ENCODE results near the gene TMEM255A.

Gene TMEM255A

DNA sequence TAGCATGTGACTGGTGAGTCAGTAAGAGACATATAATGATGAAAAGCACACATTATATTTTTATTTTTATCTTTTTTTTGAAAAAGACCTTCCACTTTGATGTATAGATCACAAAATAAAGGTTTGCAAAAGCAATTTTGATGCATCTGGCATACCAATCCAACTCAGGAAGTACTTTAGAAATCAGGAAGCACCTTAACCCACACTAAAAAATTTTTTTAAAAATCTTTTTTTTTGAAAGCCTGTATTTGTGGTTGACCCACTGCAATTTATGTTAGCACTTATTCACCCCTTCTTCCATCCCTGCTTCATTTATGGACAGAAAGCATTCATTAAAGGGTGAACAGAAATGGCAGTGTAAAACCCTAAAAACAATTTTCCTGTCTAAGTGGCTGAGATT lies 16.6 kb downstream of the TMEM255A start:
- no peak for DNase-seq
- H3K27me3 ChIP-seq (replicated peaks; ENCODE audit: control insufficient read depth, insufficient read depth, low read length, poor library complexity, severe bottlenecking): no peaks in the 10 kb centered on the region
- no peaks in the 10 kb centered on the region for H3K9me3 ChIP-seq (ENCODE audit: control insufficient read depth, low read length)
- H3K27ac ChIP-seq (ENCODE audit: insufficient read depth, low read length, poor library complexity, severe bottlenecking): no peak overlapping the region
- H3K4me3 ChIP-seq (ENCODE audit: insufficient read depth, low read depth, low read length, poor library complexity, severe bottlenecking): no peak overlapping the region
- no peaks in the 10 kb centered on the region for H3K36me3 ChIP-seq (ENCODE audit: control insufficient read depth, insufficient read depth, low read length)
- no peaks in the 10 kb centered on the region for H3K4me1 ChIP-seq (ENCODE audit: control insufficient read depth, insufficient read depth, low read length, poor library complexity, severe bottlenecking)

DNA sequence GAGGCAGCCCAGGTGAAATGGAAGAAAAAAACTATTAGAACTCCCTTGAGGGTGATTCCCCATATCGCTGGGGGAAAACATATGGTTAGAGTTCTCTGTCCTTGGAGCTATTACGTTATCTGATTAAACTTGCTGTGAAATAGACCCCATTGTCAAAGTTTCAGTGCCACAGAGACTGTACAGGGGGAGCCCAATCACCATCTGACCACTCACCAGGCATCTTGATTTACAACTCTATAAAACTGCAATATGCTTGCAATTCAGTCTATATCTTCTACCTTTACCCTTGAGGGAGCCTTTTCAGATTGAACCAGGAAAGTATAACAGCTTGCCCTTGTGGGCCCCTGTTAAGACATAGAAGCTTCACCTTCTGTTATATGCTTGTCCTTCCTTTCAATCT lies 18.2 kb downstream of the TMEM255A start:
- no peaks in the 10 kb centered on the region for H3K4me1 ChIP-seq (ENCODE audit: control insufficient read depth, insufficient read depth, low read length, poor library complexity, severe bottlenecking)
- H3K27me3 ChIP-seq (replicated peaks; ENCODE audit: control insufficient read depth, insufficient read depth, low read length, poor library complexity, severe bottlenecking): no peaks in the 10 kb centered on the region
- no peak overlapping the region for H3K27ac ChIP-seq (ENCODE audit: insufficient read depth, low read length, poor library complexity, severe bottlenecking)
- no peak overlapping the region for H3K4me3 ChIP-seq (ENCODE audit: insufficient read depth, low read depth, low read length, poor library complexity, severe bottlenecking)
- no peaks in the 10 kb centered on the region for H3K9me3 ChIP-seq (ENCODE audit: control insufficient read depth, low read length)
- DNase-seq: no peak
- no peaks in the 10 kb centered on the region for H3K36me3 ChIP-seq (ENCODE audit: control insufficient read depth, insufficient read depth, low read length)

DNA sequence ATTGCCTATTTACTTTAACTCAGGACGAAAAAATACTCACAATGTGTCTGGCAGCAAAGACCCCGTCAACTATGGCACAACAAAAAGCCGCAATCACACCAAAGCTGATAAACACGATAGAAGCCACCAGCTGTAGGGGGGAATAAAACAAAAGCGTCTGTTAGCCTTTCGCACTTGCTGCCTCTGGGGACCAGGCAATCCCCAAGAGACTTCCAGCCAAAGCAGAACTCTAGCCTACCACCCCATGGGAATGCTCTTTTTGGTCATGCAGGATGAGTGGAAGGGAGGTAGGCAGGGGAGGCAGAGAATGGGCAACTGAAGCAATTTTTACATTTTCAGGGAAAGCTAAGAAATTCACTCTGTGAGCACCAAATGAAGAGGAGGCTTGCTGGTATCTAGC lies 20.1 kb downstream of the TMEM255A start:
- Histone ChIP-seq H3K27ac (ENCODE audit: insufficient read depth, low read length, poor library complexity, severe bottlenecking) (no peak overlapping the region), H3K36me3 (ENCODE audit: control insufficient read depth, insufficient read depth, low read length) (no peaks in the 10 kb centered on the region), H3K4me1 (ENCODE audit: control insufficient read depth, insufficient read depth, low read length, poor library complexity, severe bottlenecking) (no peaks in the 10 kb centered on the region), H3K9me3 (ENCODE audit: control insufficient read depth, low read length) (no peaks in the 10 kb centered on the region), H3K4me3 (ENCODE audit: insufficient read depth, low read depth, low read length, poor library complexity, severe bottlenecking) (no peak overlapping the region), H3K27me3 (replicated peaks; ENCODE audit: control insufficient read depth, insufficient read depth, low read length, poor library complexity, severe bottlenecking) (no peaks in the 10 kb centered on the region)
- DNase-seq: no peak

GRCh38 chrX:120290107-120290506 lies 21.2 kb downstream of the TMEM255A start:
- Histone ChIP-seq H3K4me1 (ENCODE audit: control insufficient read depth, insufficient read depth, low read length, poor library complexity, severe bottlenecking) (no peaks in the 10 kb centered on the region), H3K4me3 (ENCODE audit: insufficient read depth, low read depth, low read length, poor library complexity, severe bottlenecking) (no peak overlapping the region), H3K27me3 (replicated peaks; ENCODE audit: control insufficient read depth, insufficient read depth, low read length, poor library complexity, severe bottlenecking) (no peaks in the 10 kb centered on the region), H3K9me3 (ENCODE audit: control insufficient read depth, low read length) (no peaks in the 10 kb centered on the region), H3K36me3 (ENCODE audit: control insufficient read depth, insufficient read depth, low read length) (no peaks in the 10 kb centered on the region), H3K27ac (ENCODE audit: insufficient read depth, low read length, poor library complexity, severe bottlenecking) (no peak overlapping the region)
- no peak for DNase-seq

- no peak for DNase-seq
- H3K36me3 ChIP-seq (ENCODE audit: control insufficient read depth, insufficient read depth, low read length): no peaks in the 10 kb centered on the region
- H3K27me3 ChIP-seq (replicated peaks; ENCODE audit: control insufficient read depth, insufficient read depth, low read length, poor library complexity, severe bottlenecking): no peaks in the 10 kb centered on the region
- no peaks in the 10 kb centered on the region for H3K9me3 ChIP-seq (ENCODE audit: control insufficient read depth, low read length)
- no peak overlapping the region for H3K27ac ChIP-seq (ENCODE audit: insufficient read depth, low read length, poor library complexity, severe bottlenecking)
- H3K4me3 ChIP-seq (ENCODE audit: insufficient read depth, low read depth, low read length, poor library complexity, severe bottlenecking): no peak overlapping the region
- no peaks in the 10 kb centered on the region for H3K4me1 ChIP-seq (ENCODE audit: control insufficient read depth, insufficient read depth, low read length, poor library complexity, severe bottlenecking)
These were observed 23.6 kb downstream of the TMEM255A start for GRCh38 chrX:120287513-120288112.

DNA sequence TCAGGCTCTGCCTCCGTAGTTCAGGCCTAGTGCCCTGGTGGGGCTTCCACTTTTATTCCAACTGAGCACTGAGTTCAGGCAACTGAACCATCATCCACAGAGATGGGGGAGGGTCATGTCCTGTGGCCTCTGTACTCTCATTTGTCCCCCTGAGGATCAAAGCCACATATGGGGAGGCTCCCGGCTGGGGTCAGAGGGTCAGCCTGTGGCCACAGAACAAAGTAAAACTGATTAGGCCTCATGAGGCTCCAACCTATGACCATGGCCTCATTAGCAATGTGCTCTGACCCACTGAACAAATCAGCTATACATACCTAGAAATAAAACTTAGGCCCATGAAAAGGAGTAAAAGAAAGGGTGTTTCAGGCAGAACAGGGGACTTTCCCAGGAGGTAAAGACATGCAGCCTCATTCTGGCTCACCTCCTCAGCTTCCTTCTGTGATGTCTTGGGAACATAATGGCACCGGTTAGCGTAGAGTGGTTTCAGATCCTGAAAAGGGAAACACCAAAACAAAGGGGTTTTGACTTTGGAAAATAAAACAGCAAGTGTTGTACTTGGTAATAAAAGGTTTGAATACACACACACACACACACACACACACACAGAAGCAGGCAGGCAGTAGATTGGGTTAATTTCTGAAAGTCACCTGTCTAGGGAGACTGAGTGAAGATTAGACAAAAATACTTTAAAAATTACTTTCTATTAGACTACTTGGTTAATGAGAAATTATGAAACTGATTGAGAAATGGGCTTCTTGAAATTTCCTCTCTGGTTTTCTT lies 24.3 kb downstream of the TMEM255A start:
- H3K27ac ChIP-seq (ENCODE audit: insufficient read depth, low read length, poor library complexity, severe bottlenecking): no peak overlapping the region
- no peak for DNase-seq
- H3K36me3 ChIP-seq (ENCODE audit: control insufficient read depth, insufficient read depth, low read length): no peaks in the 10 kb centered on the region
- no peaks in the 10 kb centered on the region for H3K9me3 ChIP-seq (ENCODE audit: control insufficient read depth, low read length)
- no peaks in the 10 kb centered on the region for H3K27me3 ChIP-seq (replicated peaks; ENCODE audit: control insufficient read depth, insufficient read depth, low read length, poor library complexity, severe bottlenecking)
- no peaks in the 10 kb centered on the region for H3K4me1 ChIP-seq (ENCODE audit: control insufficient read depth, insufficient read depth, low read length, poor library complexity, severe bottlenecking)
- H3K4me3 ChIP-seq (ENCODE audit: insufficient read depth, low read depth, low read length, poor library complexity, severe bottlenecking): no peak overlapping the region

DNA sequence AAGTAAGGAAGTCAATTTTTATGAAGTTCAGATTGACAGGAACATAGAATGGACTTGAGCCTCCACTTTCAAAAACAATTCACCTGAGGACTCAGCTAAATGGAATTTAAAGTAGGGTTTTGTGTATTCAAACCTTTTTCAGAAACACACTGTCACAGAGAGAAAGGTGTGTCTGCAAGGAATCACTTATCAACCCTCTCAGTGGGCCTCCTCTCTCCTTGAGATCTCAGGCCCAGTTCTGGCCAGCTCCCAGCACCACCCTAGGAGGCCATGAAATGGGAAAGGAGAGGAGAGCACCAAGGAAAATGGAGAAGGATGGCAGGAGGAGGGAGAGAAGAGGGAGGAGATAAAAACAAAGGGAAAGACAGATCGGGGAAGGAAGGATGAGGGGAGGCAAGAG lies 28.6 kb downstream of the TMEM255A start:
- no peaks in the 10 kb centered on the region for H3K4me1 ChIP-seq (ENCODE audit: control insufficient read depth, insufficient read depth, low read length, poor library complexity, severe bottlenecking)
- no peaks in the 10 kb centered on the region for H3K9me3 ChIP-seq (ENCODE audit: control insufficient read depth, low read length)
- no peaks in the 10 kb centered on the region for H3K27me3 ChIP-seq (replicated peaks; ENCODE audit: control insufficient read depth, insufficient read depth, low read length, poor library complexity, severe bottlenecking)
- no peak for DNase-seq
- no peaks in the 10 kb centered on the region for H3K36me3 ChIP-seq (ENCODE audit: control insufficient read depth, insufficient read depth, low read length)
- no peak overlapping the region for H3K27ac ChIP-seq (ENCODE audit: insufficient read depth, low read length, poor library complexity, severe bottlenecking)
- no peak overlapping the region for H3K4me3 ChIP-seq (ENCODE audit: insufficient read depth, low read depth, low read length, poor library complexity, severe bottlenecking)

- Histone ChIP-seq H3K27me3 (replicated peaks; ENCODE audit: control insufficient read depth, insufficient read depth, low read length, poor library complexity, severe bottlenecking) (no peaks in the 10 kb centered on the region), H3K4me1 (ENCODE audit: control insufficient read depth, insufficient read depth, low read length, poor library complexity, severe bottlenecking) (no peaks in the 10 kb centered on the region), H3K4me3 (ENCODE audit: insufficient read depth, low read depth, low read length, poor library complexity, severe bottlenecking) (no peak overlapping the region), H3K36me3 (ENCODE audit: control insufficient read depth, insufficient read depth, low read length) (no peaks in the 10 kb centered on the region), H3K9me3 (ENCODE audit: control insufficient read depth, low read length) (no peaks in the 10 kb centered on the region), H3K27ac (ENCODE audit: insufficient read depth, low read length, poor library complexity, severe bottlenecking) (no peak overlapping the region)
- no peak for DNase-seq
These were observed 29.5 kb downstream of the TMEM255A start for GRCh38 chrX:120281761-120282160.

- no peak overlapping the region for H3K4me3 ChIP-seq (ENCODE audit: insufficient read depth, low read depth, low read length, poor library complexity, severe bottlenecking)
These were observed 30.1 kb downstream of the TMEM255A start for GRCh38 chrX:120281021-120281624.

DNA sequence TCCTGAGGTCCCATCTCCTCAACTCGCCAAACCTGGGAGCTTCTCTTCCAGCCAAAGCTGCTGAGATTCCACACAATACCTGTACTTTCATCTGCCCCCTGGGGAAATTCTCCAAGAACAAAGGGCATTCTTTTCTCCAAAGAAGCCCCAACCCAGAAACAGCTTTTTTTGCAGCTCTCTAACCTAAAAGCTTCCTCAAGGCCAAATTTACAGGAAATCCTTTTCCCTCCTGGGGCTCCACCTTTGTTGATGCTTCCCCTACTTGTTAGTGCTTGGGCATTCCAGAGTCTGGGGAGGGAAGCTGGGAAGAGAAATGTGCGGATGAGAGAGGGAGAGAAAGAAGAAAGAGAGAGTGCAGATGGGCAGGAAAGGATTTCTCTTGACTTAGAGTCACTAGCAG lies 36.3 kb downstream of the TMEM255A start:
- Histone ChIP-seq H3K4me3 (ENCODE audit: insufficient read depth, low read depth, low read length, poor library complexity, severe bottlenecking) (no peak overlapping the region), H3K36me3 (ENCODE audit: control insufficient read depth, insufficient read depth, low read length) (no peaks in the 10 kb centered on the region), H3K27ac (ENCODE audit: insufficient read depth, low read length, poor library complexity, severe bottlenecking) (no peak overlapping the region), H3K4me1 (ENCODE audit: control insufficient read depth, insufficient read depth, low read length, poor library complexity, severe bottlenecking) (no peaks in the 10 kb centered on the region), H3K9me3 (ENCODE audit: control insufficient read depth, low read length) (no peaks in the 10 kb centered on the region), H3K27me3 (replicated peaks; ENCODE audit: control insufficient read depth, insufficient read depth, low read length, poor library complexity, severe bottlenecking) (no peaks in the 10 kb centered on the region)
- DNase-seq: no peak

More at GRCh38 chrX:120281021-120281624, 30.1 kb downstream of the TMEM255A start:
- Histone ChIP-seq H3K27me3 (replicated peaks; ENCODE audit: control insufficient read depth, insufficient read depth, low read length, poor library complexity, severe bottlenecking) (no peaks in the 10 kb centered on the region), H3K9me3 (ENCODE audit: control insufficient read depth, low read length) (no peaks in the 10 kb centered on the region), H3K4me1 (ENCODE audit: control insufficient read depth, insufficient read depth, low read length, poor library complexity, severe bottlenecking) (no peaks in the 10 kb centered on the region), H3K36me3 (ENCODE audit: control insufficient read depth, insufficient read depth, low read length) (no peaks in the 10 kb centered on the region), H3K27ac (ENCODE audit: insufficient read depth, low read length, poor library complexity, severe bottlenecking) (no peak overlapping the region)
- no peak for DNase-seq

All from effector memory CD4-positive, alpha-beta T cell (primary cell).